HepG2 (cell line): ENCODE data around the gene RSBN1L. TPM values are rescaled to one million over a fixed set of nuclear protein-coding genes. Genes with fewer than 3 reads are reported as not detected.

ENCODE experiments used
- ATAC-seq: fragments of 200-7000 bp; cut with Tn5 transposase; 3 replicates; pipeline ENCODE4 v1.9.1; 2020; ENCODE audit warnings: mild to moderate bottlenecking, moderate library complexity
- BruUV-seq: library from RNA; stranded (reverse); fragments of 400-500 nt; replicated peaks from 2 replicates; lab custom pipeline; 2021; lab: Mats Ljungman, UMichigan
- CTCF ChIA-PET: fragments of 300-600 bp; formaldehyde crosslinking; extraction: SDS; loops from one replicate; lab custom pipeline; 2021; ENCODE audit warnings: low total read pairs, inconsistent platforms, low intra/inter-chr PET ratio; lab: Yijun Ruan, JAX
- POLR2A ChIA-PET: fragments of 350-600 bp; sonication (Branson Sonifier 250); formaldehyde crosslinking; loops from one replicate; lab custom pipeline; 2020; ENCODE audit warnings: antibody characterized with exemption, inconsistent platforms; lab: Yijun Ruan, JAX
- DNase-seq: peaks from one replicate; pipeline ENCODE4 v3.0.0-alpha.2; 2015; ENCODE audit warnings: low spot score
- FAIRE-seq: peaks from 3 replicates; lab custom pipeline; 2011; peaks lifted over from hg19 to GRCh38; lab: Jason Lieb, UNC
- H2AFZ ChIP-seq: one replicate; pipeline ENCODE4 v1.6.1; 2011; ENCODE audit warnings: low read length, inconsistent platforms
- H3K27ac ChIP-seq: fragments of 300-600 bp; 3 replicates; pipeline ENCODE4 v1.8.0; 2011; ENCODE audit warnings: mixed run types, mild to moderate bottlenecking, mixed read lengths, low read length, inconsistent platforms; ENCODE audit not compliant: insufficient read depth; ENCODE audit errors: extremely low read length
- H3K27me3 ChIP-seq, 2 experiments: fragments of 200-600 bp in 1 of 2; 2 replicates in 1 of 2; 3 replicates in 1 of 2; pipeline versions ENCODE4 v1.6.0 to v1.8.0; 2011; ENCODE audit warnings: low read length in 2 of 2, mild to moderate bottlenecking in 2 of 2, moderate library complexity in 2 of 2, inconsistent platforms in 1 of 2; ENCODE audit not compliant: insufficient read depth in 2 of 2, control insufficient read depth in 1 of 2
- H3K36me3 ChIP-seq, 2 experiments: fragments of 200-600 bp in 1 of 2; replicated peaks in 1 of 2; 2 replicates in 1 of 2; 3 replicates in 1 of 2; pipeline versions ENCODE4 v1.5.1 to v1.8.0; 2011; ENCODE audit warnings: low read length in 2 of 2, inconsistent platforms in 1 of 2; ENCODE audit not compliant: insufficient read depth in 2 of 2, control insufficient read depth in 1 of 2
- H3K4me1 ChIP-seq: 2 replicates; pipeline ENCODE4 v1.5.1; 2012; ENCODE audit warnings: low read length, inconsistent platforms; ENCODE audit not compliant: insufficient read depth
- H3K4me2 ChIP-seq: 2 replicates; pipeline ENCODE4 v1.6.0; 2011; ENCODE audit warnings: low read depth, low read length, inconsistent platforms
- H3K4me3 ChIP-seq, 3 experiments: fragments of 200-600 bp in 1 of 3; sonication (generic), shearing (Covaris generic) in 1 of 3; replicated peaks in 1 of 3; 2 replicates each; pipeline ENCODE4 v1.5.1; 2011 to 2016; ENCODE audit warnings: low read length in 3 of 3, inconsistent platforms in 2 of 3, low read depth in 2 of 3, mild to moderate bottlenecking in 2 of 3, control low read depth in 1 of 3, mixed read lengths in 1 of 3; ENCODE audit not compliant: insufficient read depth in 1 of 3
- H3K79me2 ChIP-seq: one replicate; pipeline ENCODE4 v1.6.1; 2011; ENCODE audit warnings: low read length, inconsistent platforms; ENCODE audit not compliant: insufficient read depth
- H3K9ac ChIP-seq: 2 replicates; pipeline ENCODE4 v1.6.0; 2011; ENCODE audit warnings: mild to moderate bottlenecking, low read depth, low read length, inconsistent platforms; ENCODE audit not compliant: insufficient read depth
- H3K9me3 ChIP-seq: 2 replicates; pipeline ENCODE4 v1.5.1; 2012; ENCODE audit warnings: mild to moderate bottlenecking, low read length
- H4K20me1 ChIP-seq: 2 replicates; pipeline ENCODE4 v1.6.0; 2011; ENCODE audit warnings: inconsistent platforms, mild to moderate bottlenecking, low read length, moderate library complexity; ENCODE audit not compliant: insufficient read depth
- FOSL1 ChIP-seq: sonication (generic); formaldehyde crosslinking; IDR thresholded peaks from 2 replicates; pipeline ENCODE4 v1.9.0; 2021; ENCODE audit warnings: missing genetic modification reagents, borderline replicate concordance
- KDM5A ChIP-seq: fragments of 200-600 bp; sonication (generic); IDR thresholded peaks from 2 replicates; pipeline ENCODE4 v1.7.0; 2018; ENCODE audit warnings: antibody characterized with exemption, mild to moderate bottlenecking, low read length, borderline replicate concordance
- KMT2A ChIP-seq: sonication (generic); formaldehyde crosslinking; IDR thresholded peaks from 2 replicates; pipeline ENCODE4 v1.4.0; 2020; ENCODE audit warnings: missing genetic modification reagents
- MAFF ChIP-seq: IDR thresholded peaks from 2 replicates; pipeline ENCODE4 v1.6.1; 2011; ENCODE audit warnings: low read depth, low read length, improper control_type of control experiment
- RBM39 ChIP-seq: fragments of 200-400 bp; formaldehyde crosslinking; IDR thresholded peaks from one replicate; pipeline ENCODE4 v1.6.1; 2018; ENCODE audit warnings: antibody characterized with exemption, mild to moderate bottlenecking, low read depth, low read length; ENCODE audit not compliant: poor library complexity, severe bottlenecking
- SAFB2 ChIP-seq: sonication (generic); formaldehyde crosslinking; IDR thresholded peaks from 2 replicates; pipeline ENCODE4 v1.5.1; 2020; ENCODE audit warnings: missing genetic modification reagents, low read depth, mild to moderate bottlenecking, borderline replicate concordance
- SOX5 ChIP-seq: IDR thresholded peaks from 2 replicates; pipeline ENCODE4 v1.6.1; 2016; ENCODE audit warnings: borderline replicate concordance
- SRSF9 ChIP-seq: fragments of 200-400 bp; formaldehyde crosslinking; IDR thresholded peaks from 2 replicates; pipeline ENCODE4 v1.6.1; 2018; ENCODE audit warnings: borderline replicate concordance, mild to moderate bottlenecking, low read depth, low read length; ENCODE audit not compliant: insufficient read depth, poor library complexity, severe bottlenecking
- TBP ChIP-seq: sonication (generic); formaldehyde crosslinking; IDR thresholded peaks from 2 replicates; pipeline ENCODE4 v1.5.0; 2020; ENCODE audit warnings: missing genetic modification reagents
- ZBTB7A ChIP-seq: sonication (generic); formaldehyde crosslinking; IDR thresholded peaks from 2 replicates; pipeline ENCODE4 v1.8.0; 2022; ENCODE audit warnings: mild to moderate bottlenecking, missing genetic modification reagents
- ZFP36 ChIP-seq: fragments of 150-350 bp; IDR thresholded peaks from 2 replicates; pipeline ENCODE4 v1.6.1; 2018; ENCODE audit warnings: borderline replicate concordance, low read length, low read depth; ENCODE audit not compliant: partially characterized antibody
- ZMYM4 ChIP-seq: sonication (generic); formaldehyde crosslinking; IDR thresholded peaks from 2 replicates; pipeline ENCODE4 v1.8.1; 2023; ENCODE audit warnings: mild to moderate bottlenecking, missing genetic modification reagents
- ZNF232 ChIP-seq: sonication (generic); formaldehyde crosslinking; IDR thresholded peaks from 2 replicates; pipeline ENCODE4 v1.4.0; 2020; ENCODE audit warnings: missing genetic modification reagents, borderline replicate concordance
- ZNF253 ChIP-seq: sonication (generic); formaldehyde crosslinking; IDR thresholded peaks from 2 replicates; pipeline ENCODE4 v1.8.0; 2022; ENCODE audit warnings: mild to moderate bottlenecking, missing genetic modification reagents, borderline replicate concordance
- ZNF367 ChIP-seq: sonication (generic); formaldehyde crosslinking; IDR thresholded peaks from 2 replicates; pipeline ENCODE4 v1.4.0; 2020; ENCODE audit warnings: missing genetic modification reagents, borderline replicate concordance
- ZNF772 ChIP-seq: sonication (generic); formaldehyde crosslinking; IDR thresholded peaks from 2 replicates; pipeline ENCODE4 v1.5.0; 2020; ENCODE audit warnings: mild to moderate bottlenecking, missing genetic modification reagents
- WGBS: methylation state at CpG from one replicate; pipeline ENCODE4 v1.1.6; 2017; ENCODE audit warnings: low lambda C conversion rate; 5-methylcytosine and 5-hydroxymethylcytosine counted together
- in situ Hi-C: cut with HindIII; loops from 2 replicates; pipeline ENCODE4 v1.10.0; 2017; ENCODE audit warnings: low pct_unique_long_range_greater_than_20kb; ENCODE audit not compliant: extremely low pct_ligation_motif_present
- intact Hi-C: fragments of 100-400 bp; cut with micrococcal nuclease; formaldehyde crosslinking; loops from one replicate; pipeline ENCODE4 v1.10.0; 2022; ENCODE audit not compliant: unreplicated experiment
- polyA plus RNA-seq, 8 experiments: library from polyadenylated mRNA; depleted of rRNA in 3 of 8; stranded (reverse) in 7 of 8; unstranded in 1 of 8; fragments of >200 nt; fragmentation: Illumina TruSeq in 4 of 8; extraction: Trizol in 4 of 8; gene quantifications; 2 replicates each; pipeline versions ENCODE4 v1.2.1 to v1.2.3, GENCODE V29; 2011 to 2016; ENCODE audit warnings: low read depth in 4 of 8, missing spikeins in 1 of 8, mixed read lengths in 1 of 8; ENCODE audit not compliant: insufficient read depth in 1 of 8
- total RNA-seq, 5 experiments: library from RNA; depleted of rRNA; stranded (reverse); fragments of >200 nt; fragmentation: Illumina TruSeq; extraction: Trizol; gene quantifications; 2 replicates each; pipeline ENCODE4 v1.2.3, GENCODE V29; 2016; ENCODE audit warnings: low read depth in 1 of 5
- TF ChIP-seq, protein P1 (sequence below): sonication (generic); formaldehyde crosslinking; IDR thresholded peaks from 2 replicates; pipeline ENCODE4 v1.4.0; 2020; ENCODE audit warnings: missing genetic modification reagents
- TF ChIP-seq, protein P2 (sequence below): sonication (generic); formaldehyde crosslinking; IDR thresholded peaks from 2 replicates; pipeline ENCODE4 v1.4.0; 2020; ENCODE audit warnings: missing genetic modification reagents

Gene RSBN1L
- total and polyA plus RNA-seq, 2 of the 13 experiments (the other 11 are each of a cell fraction or from before 2014, with no cell fraction given): 7.7 to 21.3 TPM

DNA sequence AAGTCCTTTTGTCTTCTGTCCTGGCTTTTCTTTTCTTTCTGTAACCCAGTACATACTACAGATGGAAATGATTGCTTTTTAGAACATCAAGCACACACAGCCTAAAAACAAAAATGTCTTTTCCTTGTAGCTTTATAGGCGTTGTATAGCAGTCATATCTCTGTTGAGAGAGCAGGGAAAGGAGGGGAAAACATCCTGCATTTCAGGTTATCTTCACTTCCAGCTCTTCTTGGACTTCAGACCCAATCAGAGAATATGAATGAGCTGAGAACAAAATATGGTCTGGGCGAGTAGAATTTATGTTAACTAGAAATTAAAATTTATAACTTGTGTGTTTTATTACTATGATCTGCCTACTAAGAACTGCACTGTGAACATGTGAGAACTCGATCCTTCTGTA is 87.3 kb downstream of the RSBN1L start:
- POLR2A ChIA-PET: no interaction called here
- FAIRE-seq: no peak

More for the DNA sequence above, 87.3 kb downstream of the RSBN1L start:
- no peak for DNase-seq
- Histone ChIP-seq H2AFZ (no peak overlapping the region), H3K27ac (no peak overlapping the region), H4K20me1 (no peaks in the 10 kb centered on the region), H3K9ac (no peak overlapping the region), H3K4me3 (no peak overlapping the region), H3K79me2 (no peaks in the 10 kb centered on the region), H3K4me1 (peaks cover 14% of the 10 kb centered on the region), H3K27me3 (no peaks in the 10 kb centered on the region), H3K9me3 (peaks cover 12% of the 10 kb centered on the region), H3K36me3 (peaks cover 3 to 18% of the 10 kb centered on the region in 2 experiments; a peak in 4 of 5 replicates), H3K4me2 (no peak overlapping the region)
- TF ChIP-seq MAFF: no peak
- no peak for TF ChIP-seq SOX5 (CRISPR knock-in tag)
- TF ChIP-seq KMT2A: no peak
- no peak for TF ChIP-seq ZMYM4 (CRISPR knock-in tag)
- no peak for TF ChIP-seq ZNF772
- TF ChIP-seq SAFB2 (CRISPR knock-in tag): no peak
- no peak for TF ChIP-seq FOSL1 (CRISPR knock-in tag)
- no peak for TF ChIP-seq KDM5A
- TF ChIP-seq ZNF253: no peak
- TF ChIP-seq RBM39: no peak
- TF ChIP-seq SRSF9: no peak
- TF ChIP-seq ZNF232 (CRISPR knock-in tag): no peak
- TF ChIP-seq ZNF367: no peak
- TF ChIP-seq, protein P1, sequence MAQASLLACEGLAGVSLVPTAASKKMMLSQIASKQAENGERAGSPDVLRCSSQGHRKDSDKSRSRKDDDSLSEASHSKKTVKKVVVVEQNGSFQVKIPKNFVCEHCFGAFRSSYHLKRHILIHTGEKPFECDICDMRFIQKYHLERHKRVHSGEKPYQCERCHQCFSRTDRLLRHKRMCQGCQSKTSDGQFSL (CRISPR knock-in tag): no peak
- no peak for TF ChIP-seq TBP (CRISPR knock-in tag)
- no peak for TF ChIP-seq ZBTB7A
- TF ChIP-seq, protein P2, sequence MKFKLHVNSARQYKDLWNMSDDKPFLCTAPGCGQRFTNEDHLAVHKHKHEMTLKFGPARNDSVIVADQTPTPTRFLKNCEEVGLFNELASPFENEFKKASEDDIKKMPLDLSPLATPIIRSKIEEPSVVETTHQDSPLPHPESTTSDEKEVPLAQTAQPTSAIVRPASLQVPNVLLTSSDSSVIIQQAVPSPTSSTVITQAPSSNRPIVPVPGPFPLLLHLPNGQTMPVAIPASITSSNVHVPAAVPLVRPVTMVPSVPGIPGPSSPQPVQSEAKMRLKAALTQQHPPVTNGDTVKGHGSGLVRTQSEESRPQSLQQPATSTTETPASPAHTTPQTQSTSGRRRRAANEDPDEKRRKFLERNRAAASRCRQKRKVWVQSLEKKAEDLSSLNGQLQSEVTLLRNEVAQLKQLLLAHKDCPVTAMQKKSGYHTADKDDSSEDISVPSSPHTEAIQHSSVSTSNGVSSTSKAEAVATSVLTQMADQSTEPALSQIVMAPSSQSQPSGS (CRISPR knock-in tag): no peak
- TF ChIP-seq ZFP36: no peak
- CTCF ChIA-PET: no interaction called here
- intact Hi-C loops (no loop called here), in situ Hi-C loops (no loop called here)
- 97% methylated on average over 3 of the region's 3 CpGs for WGBS
- no peak for ATAC-seq
- no TSS peak for BruUV-seq
